GM12878 (cell line): ENCODE data around the gene BATF. TPM values are rescaled to one million over a fixed set of nuclear protein-coding genes. Genes with fewer than 3 reads are reported as not detected.

ENCODE experiments used
- ATAC-seq: fragments of 200-7000 bp; cut with Tn5 transposase; 3 replicates; pipeline ENCODE4 v1.9.1; 2020; ENCODE audit warnings: mild to moderate bottlenecking, moderate library complexity
- BruUV-seq: library from RNA; stranded (reverse); fragments of 400-500 nt; replicated peaks from 2 replicates; lab custom pipeline; 2021; lab: Mats Ljungman, UMichigan
- CTCF ChIA-PET: fragments of 300-600 bp; sonication (Branson Sonifier 250); formaldehyde crosslinking; extraction: SDS; loops from one replicate; lab custom pipeline; 2021; ENCODE audit warnings: inconsistent platforms; lab: Yijun Ruan, JAX
- POLR2A ChIA-PET: fragments of 350-600 bp; formaldehyde crosslinking; extraction: SDS; loops from one replicate; lab custom pipeline; 2021; ENCODE audit warnings: inconsistent platforms; lab: Charles Lee
- RAD21 ChIA-PET: fragments of 300-600 bp; sonication (Branson Sonifier 250); formaldehyde crosslinking; loops from one replicate; lab custom pipeline; 2023; ENCODE audit warnings: antibody characterized with exemption; ENCODE audit not compliant: unreplicated experiment; lab: Charles Lee
- SMC1A ChIA-PET: fragments of 300-600 bp; sonication (Branson Sonifier 250); formaldehyde crosslinking; loops from one replicate; lab custom pipeline; 2023; ENCODE audit not compliant: unreplicated experiment, uncharacterized antibody; lab: Charles Lee
- DNase-seq: peaks from one replicate; pipeline ENCODE4 v3.0.0-alpha.2; 2011; ENCODE audit warnings: low read depth, low spot score
- FAIRE-seq: peaks from 3 replicates; lab custom pipeline; 2011; peaks lifted over from hg19 to GRCh38; lab: Jason Lieb, UNC
- H2AFZ ChIP-seq: 2 replicates; pipeline ENCODE4 v1.6.0; 2011; ENCODE audit warnings: low read depth, low read length, control low read depth; ENCODE audit not compliant: control insufficient read depth
- H3K27ac ChIP-seq: 2 replicates; pipeline ENCODE4 v1.5.1; 2011; ENCODE audit warnings: control low read depth; ENCODE audit not compliant: control insufficient read depth, insufficient read depth
- H3K27me3 ChIP-seq, 2 experiments: replicated peaks in 1 of 2; 2 replicates each; pipeline versions ENCODE4 v1.6.0 to v1.6.1; 2011; ENCODE audit warnings: low read length in 1 of 2; ENCODE audit not compliant: control insufficient read depth in 2 of 2, insufficient read depth in 2 of 2
- H3K36me3 ChIP-seq, 2 experiments: 2 replicates each; pipeline ENCODE4 v1.5.1; 2011; ENCODE audit warnings: low read length in 1 of 2; ENCODE audit not compliant: control insufficient read depth in 2 of 2, insufficient read depth in 2 of 2
- H3K4me1 ChIP-seq: 2 replicates; pipeline ENCODE4 v1.6.1; 2011; ENCODE audit warnings: mild to moderate bottlenecking, low read length, moderate library complexity, mixed read lengths; ENCODE audit not compliant: control insufficient read depth, insufficient read depth
- H3K4me2 ChIP-seq: 2 replicates; pipeline ENCODE4 v1.6.0; 2011; ENCODE audit warnings: control low read depth; ENCODE audit not compliant: control insufficient read depth, insufficient read depth
- H3K4me3 ChIP-seq: fragments of 200-600 bp; sonication (generic); 2 replicates; pipeline ENCODE4 v1.5.1; 2016
- H3K79me2 ChIP-seq: 2 replicates; pipeline ENCODE4 v1.6.0; 2011; ENCODE audit warnings: low read length; ENCODE audit not compliant: control insufficient read depth, insufficient read depth
- H3K9ac ChIP-seq: 2 replicates; pipeline ENCODE4 v1.8.0; 2011; ENCODE audit warnings: low read length, control low read depth, mixed read lengths; ENCODE audit not compliant: control insufficient read depth, insufficient read depth
- H3K9me3 ChIP-seq: replicated peaks from 3 replicates; pipeline ENCODE4 v1.5.1; 2011; ENCODE audit warnings: mild to moderate bottlenecking, low read length; ENCODE audit not compliant: control insufficient read depth, insufficient read depth
- H4K20me1 ChIP-seq: 2 replicates; pipeline ENCODE4 v1.6.0; 2011; ENCODE audit not compliant: control insufficient read depth, insufficient read depth
- ETV6 ChIP-seq, 2 experiments: fragments of 450-650 bp in 1 of 2; IDR thresholded peaks in 1 of 2; conservative IDR thresholded peaks in 1 of 2; 2 replicates each; pipeline ENCODE4 v1.6.1; 2014; ENCODE audit warnings: antibody characterized with exemption in 1 of 2, borderline replicate concordance in 1 of 2, low read depth in 1 of 2, mild to moderate bottlenecking in 1 of 2, moderate library complexity in 1 of 2
- FOS ChIP-seq: IDR thresholded peaks from 3 replicates; pipeline ENCODE4 v1.6.1; 2011; ENCODE audit warnings: borderline replicate concordance; ENCODE audit not compliant: insufficient read length; ENCODE audit errors: extremely low read depth
- MEF2B ChIP-seq: fragments of 450-650 bp; IDR thresholded peaks from 2 replicates; pipeline ENCODE4 v1.6.1; 2018; ENCODE audit warnings: mild to moderate bottlenecking, moderate library complexity; ENCODE audit not compliant: partially characterized antibody, poor library complexity, severe bottlenecking
- NFYB ChIP-seq: IDR thresholded peaks from 2 replicates; pipeline ENCODE4 v1.6.1; 2011; ENCODE audit warnings: low read depth, mild to moderate bottlenecking, low read length, improper control_type of control experiment, moderate library complexity; ENCODE audit not compliant: insufficient read depth
- NR2C2 ChIP-seq: IDR thresholded peaks from 2 replicates; pipeline ENCODE4 v1.6.1; 2011; ENCODE audit warnings: borderline replicate concordance, low read depth; ENCODE audit not compliant: control insufficient read depth, insufficient read length
- PAX5 ChIP-seq: IDR thresholded peaks from 2 replicates; pipeline ENCODE4 v1.6.1; 2011; ENCODE audit warnings: low read depth, low read length, borderline replicate concordance
- PML ChIP-seq: IDR thresholded peaks from 2 replicates; pipeline ENCODE4 v1.6.1; 2012; ENCODE audit warnings: low read length, inconsistent platforms
- RBBP5 ChIP-seq: fragments of 200-600 bp; sonication (generic); conservative IDR thresholded peaks from 2 replicates; pipeline ENCODE4 v1.6.1; 2016
- RUNX3 ChIP-seq: IDR thresholded peaks from 2 replicates; pipeline ENCODE4 v1.6.1; 2012; ENCODE audit warnings: low read length, inconsistent platforms
- SIX5 ChIP-seq: IDR thresholded peaks from 2 replicates; pipeline ENCODE4 v1.6.1; 2011; ENCODE audit warnings: mild to moderate bottlenecking, low read depth, low read length, moderate library complexity; ENCODE audit not compliant: severe bottlenecking
- SMAD1 ChIP-seq: fragments of 450-650 bp; IDR thresholded peaks from 2 replicates; pipeline ENCODE4 v1.6.1; 2018; ENCODE audit warnings: mild to moderate bottlenecking, low read depth; ENCODE audit not compliant: partially characterized antibody
- SMARCA5 ChIP-seq: fragments of 450-650 bp; IDR thresholded peaks from 2 replicates; pipeline ENCODE4 v1.6.1; 2017; ENCODE audit warnings: mild to moderate bottlenecking
- SP1 ChIP-seq: IDR thresholded peaks from one replicate; pipeline ENCODE4 v1.6.1; 2011; ENCODE audit warnings: low read depth, low read length
- SPI1 ChIP-seq: IDR thresholded peaks from 2 replicates; pipeline ENCODE4 v1.6.1; 2011; ENCODE audit warnings: low read depth, mild to moderate bottlenecking, low read length, moderate library complexity, borderline replicate concordance; ENCODE audit not compliant: insufficient read depth
- TARDBP ChIP-seq: IDR thresholded peaks from 2 replicates; pipeline ENCODE4 v1.6.1; 2016; ENCODE audit warnings: borderline replicate concordance
- ZNF207 ChIP-seq: fragments of 450-650 bp; IDR thresholded peaks from 2 replicates; pipeline ENCODE4 v1.6.1; 2014; ENCODE audit warnings: antibody characterized with exemption, mild to moderate bottlenecking, borderline replicate concordance
- ZNF217 ChIP-seq: fragments of 450-650 bp; IDR thresholded peaks from 2 replicates; pipeline ENCODE4 v1.6.1; 2017; ENCODE audit warnings: antibody characterized with exemption, mild to moderate bottlenecking
- ZNF24 ChIP-seq: fragments of 450-650 bp; IDR thresholded peaks from 2 replicates; pipeline ENCODE4 v1.6.1; 2017; ENCODE audit warnings: antibody characterized with exemption, mild to moderate bottlenecking
- ZNF274 ChIP-seq: IDR thresholded peaks from one replicate; pipeline ENCODE4 v1.8.0; 2011; ENCODE audit not compliant: insufficient read length, insufficient read depth
- WGBS: methylation state at CpG from one replicate; pipeline ENCODE4 v1.1.6; 2016; ENCODE audit warnings: low lambda C conversion rate; ENCODE audit not compliant: insufficient replicate concordance, insufficient coverage; ENCODE audit errors: missing lambda C conversion rate; 5-methylcytosine and 5-hydroxymethylcytosine counted together
- in situ Hi-C: fragments of 300-500 bp; cut with MboI; formaldehyde crosslinking; loops from 9 replicates; pipeline ENCODE4 v1.14.3; 2018; ENCODE audit warnings: mixed read lengths
- intact Hi-C: fragments of 100-400 bp; cut with micrococcal nuclease; formaldehyde crosslinking; loops from one replicate; pipeline ENCODE4 v1.14.2; 2022; ENCODE audit not compliant: unreplicated experiment
- polyA plus RNA-seq, 11 experiments: library from polyadenylated mRNA; depleted of rRNA in 4 of 11; unstranded in 6 of 11; stranded (reverse) in 5 of 11; fragments of >200 nt; fragmentation: Nextera tagmentation in 4 of 11; fragmentation: Illumina TruSeq in 1 of 11; extraction: Ambion mirVana in 4 of 11; extraction: Trizol in 1 of 11; gene quantifications; 1 replicate in 1 of 11; 2 replicates in 10 of 11; pipeline versions ENCODE4 v1.2.1 to v1.2.3, GENCODE V29; 2011 to 2016; ENCODE audit warnings: inconsistent platforms in 2 of 11, missing spikeins in 2 of 11, low read depth in 1 of 11
- total RNA-seq, 4 experiments: library from RNA; depleted of rRNA in 3 of 4; stranded (reverse); fragments of >200 nt in 3 of 4; fragmentation: Illumina TruSeq in 1 of 4; extraction: Trizol in 1 of 4; gene quantifications; 2 replicates each; pipeline versions ENCODE4 v1.2.1 to v1.2.3, GENCODE V29; 2013 to 2021
- TF ChIP-seq, protein P1 (sequence below): IDR thresholded peaks from 2 replicates; pipeline ENCODE4 v1.6.1; 2011; ENCODE audit warnings: low read depth, low read length, improper control_type of control experiment, borderline replicate concordance
- TF ChIP-seq, protein P2 (sequence below): IDR thresholded peaks from 2 replicates; pipeline ENCODE4 v1.6.1; 2011; ENCODE audit warnings: low read depth, mild to moderate bottlenecking, low read length, moderate library complexity, borderline replicate concordance; ENCODE audit errors: extremely low read depth
- TF ChIP-seq, protein P3 (sequence below): fragments of 450-650 bp; IDR thresholded peaks from 2 replicates; pipeline ENCODE4 v1.6.1; 2017; ENCODE audit warnings: mild to moderate bottlenecking, low read depth, inconsistent platforms; ENCODE audit not compliant: poor library complexity, severe bottlenecking

Gene BATF
- total and polyA plus RNA-seq, 10 of the 15 experiments (the other 5 are each of a cell fraction or from before 2014, with no cell fraction given): 10.0 to 154 (median 103) TPM

DNA sequence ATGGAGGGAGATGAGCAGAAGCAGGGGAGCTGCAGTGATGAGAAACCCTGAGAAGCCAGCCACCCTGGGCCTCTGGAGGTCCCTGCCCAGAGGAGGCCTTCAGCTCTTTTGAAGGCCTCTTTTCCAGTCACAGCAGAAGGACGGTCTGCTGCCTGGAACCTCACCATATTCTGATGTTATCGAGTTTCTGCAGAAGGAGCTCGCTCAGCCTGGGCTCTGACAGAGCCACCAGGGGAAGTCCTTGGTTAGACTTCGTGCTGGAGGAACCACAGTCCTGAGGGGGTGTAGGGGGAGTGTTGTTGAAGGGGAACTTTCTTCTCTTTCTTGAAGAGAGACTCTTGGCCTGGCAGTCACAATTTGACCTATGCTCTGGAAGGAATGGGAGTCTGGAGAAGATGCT lies 25.1 kb upstream of the BATF start:
- Histone ChIP-seq H3K9me3 (no peaks in the 10 kb centered on the region), H3K36me3 (no peaks in the 10 kb centered on the region), H2AFZ (peak overlapping the region; percentile 66), H3K27me3 (no peaks in the 10 kb centered on the region), H3K27ac (peak overlapping the region; percentile 54), H3K4me3 (no peak overlapping the region), H3K9ac (peak overlapping the region; percentile 30), H3K4me2 (peak overlapping the region; percentile 55; the same call in 1 of the 2 replicates), H3K4me1 (peaks cover 65% of the 10 kb centered on the region), H4K20me1 (no peaks in the 10 kb centered on the region), H3K79me2 (no peaks in the 10 kb centered on the region; the same call in 1 of the 2 replicates)
- ATAC-seq (peak; percentile 43), DNase-seq (no peak), FAIRE-seq (no peak)
- ChIA-PET SMC1A (interaction anchor here (0.8 to 16.1 kb wide), 16 partner anchors 8 to 193 kb away, joined by 3 to 619 read pairs (median 4); partner anchors contain the start of gene BATF), CTCF (interaction anchor here (0.6 to 19.8 kb wide), 11 partner anchors 9 to 80 kb away, joined by 3 to 520 read pairs (median 5); partner anchors contain the start of gene BATF), RAD21 (interaction anchor here (1.3 to 18.1 kb wide), 11 partner anchors 9 to 557 kb away, joined by 3 to 645 read pairs (median 10); partner anchors contain the start of genes BATF, ERG28 and TTLL5), POLR2A (interaction anchor here (0.9 to 16.2 kb wide), 7 partner anchors 10 to 72 kb away, joined by 3 to 385 read pairs (median 7); partner anchors contain the start of gene BATF)
- intact Hi-C loops: loop anchor here (5.0 to 10.0 kb wide), 2 partner anchors 48 to 165 kb away; partner anchors contain the start of genes ERG28 and TTLL5
- 11% methylated on average over 4 of the region's 4 CpGs for WGBS
- no TSS peak for BruUV-seq
- in situ Hi-C loops: no loop called here
- peak in 1 of 2 experiments; percentile 57; a peak in 1 of 4 replicates for TF ChIP-seq ETV6 (conservative IDR thresholded peaks at IDR 0.05 in 1 of 2, IDR thresholded peaks at IDR 0.05 in 1 of 2; ENCODE audit: borderline replicate concordance in 1 of 2, low read depth in 1 of 2)
- TF ChIP-seq TARDBP: no peak
- TF ChIP-seq NR2C2: no peak
- peak; percentile 85 for TF ChIP-seq PAX5
- peak; percentile 21; the same call in 1 of the 2 replicates for TF ChIP-seq PML
- no peak for TF ChIP-seq SMAD1
- TF ChIP-seq ZNF207: no peak
- no peak for TF ChIP-seq FOS
- no peak for TF ChIP-seq RBBP5
- no peak for TF ChIP-seq NFYB
- TF ChIP-seq SPI1: peak; percentile 50; the same call in 1 of the 2 replicates
- TF ChIP-seq, protein P1, sequence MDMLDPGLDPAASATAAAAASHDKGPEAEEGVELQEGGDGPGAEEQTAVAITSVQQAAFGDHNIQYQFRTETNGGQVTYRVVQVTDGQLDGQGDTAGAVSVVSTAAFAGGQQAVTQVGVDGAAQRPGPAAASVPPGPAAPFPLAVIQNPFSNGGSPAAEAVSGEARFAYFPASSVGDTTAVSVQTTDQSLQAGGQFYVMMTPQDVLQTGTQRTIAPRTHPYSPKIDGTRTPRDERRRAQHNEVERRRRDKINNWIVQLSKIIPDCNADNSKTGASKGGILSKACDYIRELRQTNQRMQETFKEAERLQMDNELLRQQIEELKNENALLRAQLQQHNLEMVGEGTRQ: no peak
- peak; percentile 28 for TF ChIP-seq SP1
- TF ChIP-seq, protein P2, sequence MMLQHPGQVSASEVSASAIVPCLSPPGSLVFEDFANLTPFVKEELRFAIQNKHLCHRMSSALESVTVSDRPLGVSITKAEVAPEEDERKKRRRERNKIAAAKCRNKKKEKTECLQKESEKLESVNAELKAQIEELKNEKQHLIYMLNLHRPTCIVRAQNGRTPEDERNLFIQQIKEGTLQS: no peak
- TF ChIP-seq, protein P3, sequence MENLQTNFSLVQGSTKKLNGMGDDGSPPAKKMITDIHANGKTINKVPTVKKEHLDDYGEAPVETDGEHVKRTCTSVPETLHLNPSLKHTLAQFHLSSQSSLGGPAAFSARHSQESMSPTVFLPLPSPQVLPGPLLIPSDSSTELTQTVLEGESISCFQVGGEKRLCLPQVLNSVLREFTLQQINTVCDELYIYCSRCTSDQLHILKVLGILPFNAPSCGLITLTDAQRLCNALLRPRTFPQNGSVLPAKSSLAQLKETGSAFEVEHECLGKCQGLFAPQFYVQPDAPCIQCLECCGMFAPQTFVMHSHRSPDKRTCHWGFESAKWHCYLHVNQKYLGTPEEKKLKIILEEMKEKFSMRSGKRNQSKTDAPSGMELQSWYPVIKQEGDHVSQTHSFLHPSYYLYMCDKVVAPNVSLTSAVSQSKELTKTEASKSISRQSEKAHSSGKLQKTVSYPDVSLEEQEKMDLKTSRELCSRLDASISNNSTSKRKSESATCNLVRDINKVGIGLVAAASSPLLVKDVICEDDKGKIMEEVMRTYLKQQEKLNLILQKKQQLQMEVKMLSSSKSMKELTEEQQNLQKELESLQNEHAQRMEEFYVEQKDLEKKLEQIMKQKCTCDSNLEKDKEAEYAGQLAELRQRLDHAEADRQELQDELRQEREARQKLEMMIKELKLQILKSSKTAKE: peak; percentile 25
- no peak for TF ChIP-seq ZNF24
- TF ChIP-seq RUNX3: peak; percentile 96
- no peak for TF ChIP-seq SIX5
- TF ChIP-seq SMARCA5: no peak
- no peak for TF ChIP-seq ZNF217
- no peak for TF ChIP-seq ZNF274
- no peak for TF ChIP-seq MEF2B
